ENCODE measurements around the gene ADD3.

Gene ADD3, protein sequence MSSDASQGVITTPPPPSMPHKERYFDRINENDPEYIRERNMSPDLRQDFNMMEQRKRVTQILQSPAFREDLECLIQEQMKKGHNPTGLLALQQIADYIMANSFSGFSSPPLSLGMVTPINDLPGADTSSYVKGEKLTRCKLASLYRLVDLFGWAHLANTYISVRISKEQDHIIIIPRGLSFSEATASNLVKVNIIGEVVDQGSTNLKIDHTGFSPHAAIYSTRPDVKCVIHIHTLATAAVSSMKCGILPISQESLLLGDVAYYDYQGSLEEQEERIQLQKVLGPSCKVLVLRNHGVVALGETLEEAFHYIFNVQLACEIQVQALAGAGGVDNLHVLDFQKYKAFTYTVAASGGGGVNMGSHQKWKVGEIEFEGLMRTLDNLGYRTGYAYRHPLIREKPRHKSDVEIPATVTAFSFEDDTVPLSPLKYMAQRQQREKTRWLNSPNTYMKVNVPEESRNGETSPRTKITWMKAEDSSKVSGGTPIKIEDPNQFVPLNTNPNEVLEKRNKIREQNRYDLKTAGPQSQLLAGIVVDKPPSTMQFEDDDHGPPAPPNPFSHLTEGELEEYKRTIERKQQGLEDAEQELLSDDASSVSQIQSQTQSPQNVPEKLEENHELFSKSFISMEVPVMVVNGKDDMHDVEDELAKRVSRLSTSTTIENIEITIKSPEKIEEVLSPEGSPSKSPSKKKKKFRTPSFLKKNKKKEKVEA

DNA sequence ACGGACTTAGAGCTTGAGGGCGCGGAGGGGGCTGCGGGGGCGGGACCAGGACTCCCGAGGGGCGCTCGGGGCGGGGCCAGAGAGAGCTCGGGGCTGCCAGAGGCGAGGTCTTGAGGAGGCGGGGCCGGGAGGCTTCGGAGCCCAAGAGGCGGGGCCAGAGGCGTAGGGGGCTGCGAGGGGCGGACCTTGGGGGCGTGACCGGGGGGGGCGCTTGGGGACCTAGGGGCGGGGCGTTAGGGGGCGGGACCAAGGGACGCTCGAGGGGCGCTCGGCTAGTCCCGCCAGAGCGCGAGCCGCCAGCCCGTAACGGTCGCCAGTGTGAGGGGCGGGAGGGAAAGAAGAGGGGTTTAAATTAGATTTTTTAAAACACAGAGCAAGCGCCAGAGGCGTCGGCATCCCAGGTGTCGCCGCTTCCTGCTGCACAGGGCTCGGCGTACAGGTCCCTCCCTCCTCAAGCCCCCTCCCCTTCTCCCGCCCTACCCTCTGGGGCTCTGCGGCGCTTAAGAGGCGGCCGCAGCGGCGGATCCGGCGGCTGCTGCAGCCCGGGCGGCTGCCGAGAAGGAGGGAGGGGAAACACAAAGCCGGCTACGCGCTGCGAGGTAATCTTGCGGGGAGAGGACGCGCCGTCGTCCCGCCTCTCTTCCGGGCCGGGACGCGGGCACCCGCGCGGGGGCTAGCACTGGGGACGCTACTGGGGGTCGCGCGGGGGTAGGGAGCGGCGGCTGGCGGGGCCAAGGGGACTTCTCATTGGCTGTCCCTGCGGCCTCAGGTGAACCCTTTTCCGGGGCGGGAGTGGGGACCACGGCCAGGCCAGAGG lies at the start of gene ADD3:
TSS of gene ADD3 (plus strand) at position 284 of the 817 bp plus-strand sequence. CDS start 92,670 bp downstream, outside the sequence.
- FAIRE-seq = no peak
- TF ChIP-seq, protein P1, sequence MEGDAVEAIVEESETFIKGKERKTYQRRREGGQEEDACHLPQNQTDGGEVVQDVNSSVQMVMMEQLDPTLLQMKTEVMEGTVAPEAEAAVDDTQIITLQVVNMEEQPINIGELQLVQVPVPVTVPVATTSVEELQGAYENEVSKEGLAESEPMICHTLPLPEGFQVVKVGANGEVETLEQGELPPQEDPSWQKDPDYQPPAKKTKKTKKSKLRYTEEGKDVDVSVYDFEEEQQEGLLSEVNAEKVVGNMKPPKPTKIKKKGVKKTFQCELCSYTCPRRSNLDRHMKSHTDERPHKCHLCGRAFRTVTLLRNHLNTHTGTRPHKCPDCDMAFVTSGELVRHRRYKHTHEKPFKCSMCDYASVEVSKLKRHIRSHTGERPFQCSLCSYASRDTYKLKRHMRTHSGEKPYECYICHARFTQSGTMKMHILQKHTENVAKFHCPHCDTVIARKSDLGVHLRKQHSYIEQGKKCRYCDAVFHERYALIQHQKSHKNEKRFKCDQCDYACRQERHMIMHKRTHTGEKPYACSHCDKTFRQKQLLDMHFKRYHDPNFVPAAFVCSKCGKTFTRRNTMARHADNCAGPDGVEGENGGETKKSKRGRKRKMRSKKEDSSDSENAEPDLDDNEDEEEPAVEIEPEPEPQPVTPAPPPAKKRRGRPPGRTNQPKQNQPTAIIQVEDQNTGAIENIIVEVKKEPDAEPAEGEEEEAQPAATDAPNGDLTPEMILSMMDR (IDR thresholded peaks at IDR 0.05; ENCODE audit: insufficient read depth, missing control alignments) = no peak
- peak; percentile 40 for DNase-seq (ENCODE audit: insufficient read length, low spot score)

DNA sequence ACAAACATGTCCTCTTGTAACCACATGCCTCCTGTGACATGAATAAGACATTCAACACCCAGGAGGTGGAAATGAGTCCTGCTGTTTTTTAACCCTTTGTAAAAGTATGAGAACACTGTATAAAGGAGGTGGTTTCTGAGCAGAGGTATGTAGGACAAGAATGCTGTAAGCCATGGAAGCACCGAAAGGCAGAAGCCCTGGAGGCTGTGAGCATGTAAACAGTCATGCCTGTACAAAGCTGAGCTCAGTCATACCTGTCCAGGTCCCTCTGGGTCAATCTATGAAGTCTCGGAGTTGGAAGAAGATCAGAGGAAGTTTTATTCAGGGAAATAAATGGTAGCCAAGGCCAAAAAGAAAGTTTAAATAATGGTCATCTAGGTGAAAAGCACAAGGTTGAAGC lies 49.7 kb upstream of the ADD3 start:
- TF ChIP-seq, protein P1 (IDR thresholded peaks at IDR 0.05; ENCODE audit: insufficient read depth, missing control alignments) = no peak
- FAIRE-seq = no peak
- DNase-seq (ENCODE audit: insufficient read length, low spot score) = no peak

DNA sequence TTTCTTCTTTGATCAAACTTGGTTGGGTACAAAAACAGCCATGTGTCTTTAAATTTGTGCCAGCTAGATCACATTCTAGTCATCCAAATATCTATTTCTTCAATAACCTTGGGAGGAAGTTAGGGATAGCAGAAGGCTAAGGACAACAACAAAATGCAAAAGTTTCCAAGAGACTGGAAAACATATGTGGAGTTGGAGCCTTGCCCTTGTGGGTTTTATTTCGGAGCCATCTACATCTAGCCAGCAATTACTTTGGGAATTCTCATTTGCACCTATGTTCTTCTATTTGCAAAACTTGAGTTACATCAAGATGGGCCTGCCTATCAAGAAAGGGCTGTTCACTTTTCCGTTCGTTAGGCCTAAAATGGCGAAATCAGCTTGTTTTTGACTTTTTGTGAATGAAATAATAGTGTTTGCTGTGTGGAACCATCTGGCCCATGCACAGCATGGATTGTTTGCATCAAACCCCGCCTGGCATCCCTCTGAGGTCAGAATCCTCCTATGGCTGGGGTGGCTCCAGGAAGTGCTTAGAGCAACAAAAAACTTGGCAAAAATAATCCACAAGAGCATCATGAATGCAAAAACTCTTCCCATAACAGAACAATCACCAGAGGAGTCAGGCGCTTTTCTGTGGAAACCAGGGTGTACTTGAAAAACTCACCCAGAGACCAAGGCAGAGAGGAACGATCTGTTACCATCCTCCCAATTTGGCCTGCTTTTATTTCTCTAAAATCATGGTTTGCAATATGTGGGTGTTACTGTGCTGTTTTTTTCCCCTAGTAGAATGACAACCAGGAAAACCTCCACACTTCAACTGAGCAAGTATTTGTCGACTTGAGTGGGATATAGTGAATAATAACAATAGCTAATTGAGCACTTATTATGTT lies 48.3 kb upstream of the ADD3 start:
- TF ChIP-seq, protein P1 (IDR thresholded peaks at IDR 0.05; ENCODE audit: insufficient read depth, missing control alignments) = no peak
- no peak for FAIRE-seq
- DNase-seq (ENCODE audit: insufficient read length, low spot score) = no peak

DNA sequence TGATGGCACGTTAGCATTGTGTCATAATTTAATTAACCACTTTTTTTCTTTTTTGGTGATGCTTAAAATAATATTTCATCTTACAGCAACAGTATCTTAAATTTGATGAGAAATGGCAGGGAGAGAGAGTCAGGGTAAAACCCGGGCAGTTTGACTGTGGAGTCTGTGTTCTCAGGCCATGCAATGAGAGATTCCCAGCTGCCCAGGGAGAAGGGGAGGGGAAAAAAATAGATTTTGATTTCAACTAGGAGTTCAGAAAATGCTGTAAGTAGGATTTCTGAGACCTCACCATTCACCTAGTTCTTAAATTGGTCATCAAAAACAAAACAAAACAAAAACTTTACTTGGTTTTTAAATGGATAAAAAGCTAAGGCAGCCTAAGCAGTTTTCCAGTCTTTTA lies 47.1 kb upstream of the ADD3 start:
- TF ChIP-seq, protein P1 (IDR thresholded peaks at IDR 0.05; ENCODE audit: insufficient read depth, missing control alignments) = no peak
- DNase-seq (ENCODE audit: insufficient read length, low spot score) (no peak), FAIRE-seq (no peak)

DNA sequence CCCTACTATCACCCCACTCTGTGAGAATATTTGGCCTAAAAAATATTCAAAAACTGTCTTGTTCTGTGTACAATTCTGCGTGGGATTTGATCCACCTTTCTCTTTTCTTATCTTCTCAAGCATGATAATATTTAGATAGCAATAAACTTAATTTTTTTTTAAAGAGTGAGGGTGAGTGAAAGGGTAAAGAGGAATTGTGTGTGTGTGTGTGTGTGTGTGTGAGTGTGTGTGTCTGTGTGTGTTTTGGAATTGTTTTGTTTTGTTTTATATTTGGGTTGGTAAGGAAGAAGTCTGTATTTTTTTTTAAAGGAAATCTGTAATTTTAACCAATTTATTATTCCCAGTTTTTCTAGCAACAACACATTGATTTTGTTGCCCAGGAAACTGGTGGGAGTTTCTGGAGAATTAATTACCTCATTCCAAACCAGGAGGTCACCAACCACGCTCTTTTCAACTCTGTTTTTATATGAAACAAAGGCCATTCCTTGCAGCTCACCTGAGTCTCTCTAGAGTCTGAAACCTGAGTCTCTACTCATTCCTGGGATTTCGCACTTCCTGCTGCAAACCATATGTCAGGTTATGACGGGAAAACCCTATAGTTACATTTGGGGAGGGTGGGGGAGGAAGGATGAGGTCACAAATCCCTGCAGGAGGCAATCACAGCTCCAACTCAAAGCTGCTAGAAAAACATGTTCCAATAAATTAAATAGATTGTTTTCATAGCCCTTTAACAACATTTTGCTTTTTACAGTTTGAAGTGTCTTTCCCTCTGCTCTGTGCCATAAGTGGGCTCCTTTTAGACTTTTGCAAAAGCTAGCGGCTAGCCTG lies 46.4 kb upstream of the ADD3 start:
- DNase-seq (ENCODE audit: insufficient read length, low spot score) (no peak), FAIRE-seq (no peak)
- TF ChIP-seq, protein P1 (IDR thresholded peaks at IDR 0.05; ENCODE audit: insufficient read depth, missing control alignments) = no peak

DNA sequence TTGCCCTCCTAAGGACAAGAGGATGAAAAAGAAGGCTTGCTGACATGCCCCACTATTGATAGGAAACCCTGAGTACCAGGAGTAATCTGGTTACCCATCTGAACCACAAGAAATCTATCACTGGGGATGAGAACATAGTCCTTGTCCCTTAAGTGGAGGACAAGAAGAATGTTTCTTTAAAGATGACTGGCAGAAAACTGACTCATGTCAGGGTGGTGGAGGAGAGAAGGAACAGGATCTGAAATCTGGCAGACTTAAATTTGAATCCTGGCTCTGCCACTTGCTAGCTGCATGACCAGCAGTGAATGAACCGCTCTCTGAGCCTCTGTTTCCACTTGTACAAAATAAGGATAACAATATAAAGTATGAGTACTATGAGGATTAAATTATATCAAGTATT lies 45.5 kb upstream of the ADD3 start:
- TF ChIP-seq, protein P1 (IDR thresholded peaks at IDR 0.05; ENCODE audit: insufficient read depth, missing control alignments) = no peak
- DNase-seq (ENCODE audit: insufficient read length, low spot score) (no peak), FAIRE-seq (no peak)

Data from D721Med (cell line).